NCI-H526 treated with DMSO at 0.1 percent for 48 hours (cell line): ENCODE data around the gene BBS9.
"Not testable (repeated sequence)": the region's sequence is repeated elsewhere in the genome, so short reads cannot be mapped to it uniquely, and the experiment has no call there.

Experiments
- DNase-seq: peaks from one replicate; lab custom pipeline; 2025; lab: John Stamatoyannopoulos, UW

Gene BBS9

DNA sequence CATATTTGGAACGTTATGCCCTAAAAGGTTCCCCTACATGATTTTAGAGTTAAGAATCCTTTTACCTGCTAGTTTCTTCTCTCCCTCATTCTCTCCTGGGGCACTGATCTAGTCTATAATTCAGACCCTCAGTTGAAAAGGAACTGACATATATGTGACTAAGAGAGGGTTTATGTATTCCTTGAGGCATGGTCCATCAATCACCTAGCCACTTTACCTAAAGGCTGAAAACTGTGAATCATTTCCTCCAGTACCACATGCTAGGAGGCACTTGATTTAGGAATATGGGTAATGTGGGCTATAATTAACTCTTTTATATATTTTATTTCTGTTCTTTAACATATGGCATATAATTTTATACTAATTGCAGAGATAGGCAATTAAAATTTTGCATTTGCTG, 303.5 kb downstream of the BBS9 start:
- DNase-seq = no peak

DNA sequence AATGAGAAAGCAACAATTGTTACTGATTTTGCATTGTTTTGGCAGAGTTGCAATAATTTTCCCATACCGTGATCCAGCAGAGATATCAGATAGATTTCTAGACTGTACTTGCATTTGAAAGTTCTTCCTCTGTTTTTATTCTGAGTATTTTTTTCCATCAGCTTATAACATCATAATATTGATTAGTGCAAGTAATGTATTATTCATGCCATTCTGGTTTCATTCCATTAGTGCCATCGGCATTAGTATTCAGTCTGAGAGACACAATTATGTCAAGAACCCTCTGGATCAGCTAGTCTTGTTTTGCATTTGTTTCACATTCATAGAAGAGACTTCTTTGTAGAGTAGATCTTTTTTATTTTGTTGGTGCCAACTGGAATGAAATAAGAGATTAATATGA, 304.0 kb downstream of the BBS9 start:
- DNase-seq = no peak

DNA sequence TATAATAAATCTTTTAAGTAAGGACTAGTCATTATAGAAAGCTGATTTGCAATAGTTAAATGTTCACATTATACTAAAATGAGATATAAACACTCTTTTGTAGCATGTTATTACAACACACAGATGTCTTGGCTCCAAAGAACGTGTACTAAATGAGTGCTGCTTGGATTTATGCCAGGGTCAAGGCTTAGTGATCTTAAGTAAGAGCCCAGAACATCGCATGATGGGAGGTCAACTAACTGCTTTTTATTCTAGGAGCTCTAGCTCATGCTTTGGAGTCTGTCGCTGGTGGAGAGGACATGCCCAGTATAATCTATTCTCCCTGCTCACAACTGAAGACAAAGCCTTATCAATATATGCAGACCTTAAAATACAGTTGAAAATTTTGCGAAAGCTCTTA, 315.1 kb downstream of the BBS9 start:
- DNase-seq = no peak

DNA sequence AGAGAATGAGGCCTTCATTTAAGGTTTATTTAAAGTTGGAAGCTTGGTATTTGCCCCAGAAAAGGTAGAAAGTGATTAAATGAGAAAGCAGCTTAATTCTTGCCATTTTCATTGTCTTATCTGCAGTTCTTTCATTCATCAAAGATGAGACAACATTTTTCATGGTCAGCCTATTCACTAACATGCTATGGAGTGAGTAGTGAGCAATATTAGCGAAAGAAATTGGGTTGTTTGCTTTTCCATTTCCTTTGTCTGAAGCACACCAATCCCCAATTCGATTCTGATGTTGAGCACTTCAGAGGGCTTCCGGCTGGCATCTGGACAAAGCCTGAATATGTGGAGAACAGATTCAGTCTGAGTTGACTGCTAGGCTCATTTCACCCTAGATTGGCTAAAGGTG, 317.2 kb downstream of the BBS9 start:
- no peak for DNase-seq

DNA sequence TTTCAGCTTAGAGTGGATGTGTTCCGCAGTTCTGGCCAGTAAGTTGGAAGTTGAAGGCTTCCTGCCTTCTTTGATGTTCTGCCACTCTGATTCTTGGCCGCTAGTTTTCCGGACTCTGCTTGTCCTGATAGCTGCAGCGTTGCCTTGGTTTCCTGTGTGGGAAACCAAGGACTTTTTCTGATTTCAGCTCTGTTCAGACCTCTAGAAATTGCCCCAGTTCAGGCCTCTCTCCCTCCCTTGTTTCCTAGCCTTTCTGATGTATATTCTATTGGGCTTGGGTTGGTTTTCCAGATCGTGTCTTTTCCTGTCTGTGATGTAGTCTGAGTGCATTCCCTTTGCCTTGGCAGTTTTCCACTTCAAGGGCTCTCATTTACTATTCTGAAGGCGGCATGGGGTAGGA, 318.7 kb downstream of the BBS9 start:
- DNase-seq = no peak

DNA sequence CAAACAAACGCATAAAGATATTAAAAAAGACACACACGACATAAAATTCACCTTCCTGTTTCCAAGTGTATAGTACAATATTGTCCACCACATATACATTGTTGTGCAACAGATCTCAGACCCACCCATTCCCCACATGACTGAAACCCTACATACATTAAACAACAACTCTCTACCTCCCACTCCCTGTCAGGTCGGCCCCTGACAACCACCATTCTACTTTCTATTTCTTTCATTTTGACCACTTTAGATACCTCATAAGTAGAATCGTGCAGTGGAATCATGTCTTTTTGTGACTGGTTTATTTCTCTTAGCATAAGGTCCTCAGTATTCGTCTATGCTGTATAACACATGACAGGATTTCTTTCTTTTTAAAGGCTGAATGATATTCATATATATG, 320.5 kb downstream of the BBS9 start:
- no peak for DNase-seq

DNA sequence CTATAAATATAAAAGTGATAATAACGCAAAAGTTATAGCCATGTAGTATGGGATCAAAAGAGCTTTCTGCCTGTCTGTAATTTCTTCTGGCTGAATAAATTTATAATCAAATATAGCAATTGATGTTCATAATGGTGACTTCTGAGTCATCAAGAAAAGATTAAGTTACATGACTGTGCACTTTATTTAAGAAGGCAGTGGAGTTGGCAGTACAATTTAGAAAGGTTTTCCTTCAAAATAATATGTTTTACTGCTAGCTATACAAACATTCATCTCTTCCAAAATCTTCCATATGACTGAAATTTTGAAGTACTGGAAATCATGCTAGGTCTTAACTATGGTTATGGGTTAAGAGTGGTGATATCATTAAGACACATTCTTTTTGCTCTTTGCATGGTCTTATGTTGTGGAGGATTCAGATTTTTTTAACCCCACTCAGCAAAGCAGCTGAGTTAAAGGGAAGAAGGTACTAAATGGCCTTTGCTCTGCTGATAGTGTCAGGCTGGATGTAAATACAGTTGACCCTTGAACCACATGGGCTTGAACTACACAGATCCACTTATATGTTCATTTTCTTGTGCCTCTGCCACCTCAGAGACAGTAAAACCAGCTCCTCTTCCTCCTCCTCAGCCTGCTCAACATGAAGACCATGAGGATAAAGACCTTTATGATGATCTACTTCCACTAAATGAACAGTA, 323.6 kb downstream of the BBS9 start:
- no peak for DNase-seq

DNA sequence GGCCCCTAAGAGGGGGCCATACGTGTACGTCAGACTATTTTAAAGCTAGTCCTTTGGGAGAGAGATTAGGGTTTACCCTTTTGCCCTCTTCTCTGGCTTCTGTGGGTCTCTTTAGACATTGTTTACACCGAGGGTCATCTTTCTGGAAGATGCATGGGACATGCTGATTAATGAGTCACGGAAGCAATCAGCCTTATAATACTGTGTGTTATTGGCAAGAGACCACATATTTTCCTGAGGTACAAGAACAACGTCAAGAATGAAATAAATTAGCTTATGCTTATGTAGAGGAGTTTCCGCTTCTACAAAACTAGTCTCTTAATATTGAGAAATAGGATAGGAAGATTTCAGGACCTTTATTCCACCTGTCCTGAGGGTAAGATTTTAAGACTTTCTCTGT, 327.7 kb downstream of the BBS9 start:
- no peak for DNase-seq

DNA sequence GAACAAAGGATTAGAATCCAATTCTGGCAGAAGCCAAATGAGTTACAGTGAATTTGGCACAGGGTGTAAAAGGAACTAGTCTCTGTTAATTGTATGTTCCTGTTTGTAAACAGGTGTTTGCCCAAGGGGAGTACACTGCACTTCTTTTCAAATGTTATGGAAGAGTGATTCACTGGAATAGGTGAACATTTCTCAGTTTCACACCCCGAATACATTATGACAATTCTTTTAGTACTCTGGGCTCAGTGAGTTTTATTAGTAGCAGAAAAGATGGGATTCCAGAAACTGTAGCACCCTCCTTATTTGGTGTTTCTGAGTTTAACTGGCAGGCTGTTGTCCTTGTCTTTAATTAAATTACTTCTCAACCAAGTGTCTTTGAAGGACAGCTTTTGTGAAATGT, 329.2 kb downstream of the BBS9 start:
- no peak for DNase-seq

DNA sequence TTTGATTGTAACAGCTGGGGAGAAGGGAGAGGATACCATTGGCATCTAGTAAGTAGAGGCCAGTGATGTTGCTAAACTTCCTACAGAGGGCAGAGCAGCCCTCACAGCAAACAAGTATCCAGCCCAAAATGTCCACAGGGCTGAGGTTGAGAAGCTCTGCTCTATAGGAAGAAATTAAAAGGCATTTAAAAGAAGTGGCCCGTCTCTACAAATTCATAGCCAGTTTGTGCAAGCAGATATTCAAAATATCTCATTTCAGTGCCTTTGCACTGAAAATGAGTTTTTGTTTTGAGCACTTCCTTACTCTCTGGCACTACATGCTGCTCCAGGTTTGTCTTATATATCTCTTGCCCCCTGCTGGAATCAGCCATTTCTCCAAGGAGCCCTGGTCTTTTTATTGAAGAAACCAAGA, 330.0 kb downstream of the BBS9 start:
- peak; percentile 53 for DNase-seq

DNA sequence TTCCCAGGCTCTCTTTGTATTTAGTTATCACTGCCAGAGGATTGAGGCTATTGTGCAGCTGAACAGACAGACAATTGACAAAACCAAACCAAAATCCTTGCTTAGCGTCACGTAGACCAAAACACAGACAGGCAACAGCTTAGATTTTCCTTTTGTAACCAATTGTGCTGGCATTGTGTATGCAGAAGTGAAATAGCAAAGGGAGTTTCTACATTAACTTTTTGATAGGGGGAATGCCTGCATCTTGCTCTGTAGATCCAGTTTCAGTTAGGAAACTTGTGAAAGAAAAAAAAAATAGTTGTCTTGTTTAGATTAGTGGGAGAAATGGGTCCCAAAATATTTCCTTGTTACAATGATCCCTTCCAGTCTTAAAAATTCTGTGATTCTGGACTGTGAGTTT, 333.8 kb downstream of the BBS9 start:
- DNase-seq = no peak

DNA sequence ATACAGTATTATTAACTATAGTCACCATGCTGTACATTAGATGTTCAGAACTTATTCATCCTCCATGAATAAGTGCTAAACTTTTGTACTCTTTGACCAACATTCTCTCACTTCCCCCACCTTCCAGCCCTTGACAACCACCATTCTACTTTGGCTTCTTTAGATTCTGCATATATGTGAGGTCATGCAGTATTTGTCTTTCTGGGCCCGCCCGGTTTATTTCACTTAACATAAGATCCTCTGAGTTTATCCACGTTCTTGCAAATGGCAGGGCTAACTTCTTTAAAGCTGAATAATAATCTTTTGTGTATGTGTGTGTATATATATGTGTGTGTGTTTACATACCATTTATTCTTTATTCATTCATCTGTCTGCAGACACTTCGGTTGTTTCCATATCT, 336.8 kb downstream of the BBS9 start:
- DNase-seq = no peak

DNA sequence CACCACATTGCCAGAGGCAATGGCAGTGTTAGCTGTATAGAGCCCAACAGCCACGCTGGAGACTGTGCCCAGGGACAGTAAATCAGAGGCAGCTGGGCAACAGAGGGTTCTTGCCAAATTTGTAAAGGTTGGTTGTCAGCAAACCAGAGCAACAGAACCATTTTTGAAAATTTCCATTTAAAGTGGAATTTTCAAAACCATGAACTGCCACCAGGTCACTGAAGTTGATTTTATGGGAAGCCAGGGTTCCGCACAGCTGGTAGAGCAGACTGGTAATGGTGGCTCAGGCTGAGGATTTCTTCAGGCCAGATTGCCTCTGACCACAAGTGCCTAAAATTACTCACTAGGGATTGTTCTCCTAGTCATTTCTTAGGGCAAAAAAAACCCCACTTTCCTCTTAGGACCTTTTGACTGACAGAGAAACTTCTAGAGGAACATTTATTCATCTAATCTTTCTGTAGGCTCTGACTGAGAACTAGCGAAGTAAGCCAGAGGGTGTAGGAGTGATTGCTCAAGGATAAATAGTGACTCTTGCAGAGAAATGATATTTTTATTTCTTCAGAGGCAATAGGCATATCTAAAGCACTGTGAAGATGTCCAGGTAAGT, 342.4 kb downstream of the BBS9 start:
- no peak for DNase-seq

DNA sequence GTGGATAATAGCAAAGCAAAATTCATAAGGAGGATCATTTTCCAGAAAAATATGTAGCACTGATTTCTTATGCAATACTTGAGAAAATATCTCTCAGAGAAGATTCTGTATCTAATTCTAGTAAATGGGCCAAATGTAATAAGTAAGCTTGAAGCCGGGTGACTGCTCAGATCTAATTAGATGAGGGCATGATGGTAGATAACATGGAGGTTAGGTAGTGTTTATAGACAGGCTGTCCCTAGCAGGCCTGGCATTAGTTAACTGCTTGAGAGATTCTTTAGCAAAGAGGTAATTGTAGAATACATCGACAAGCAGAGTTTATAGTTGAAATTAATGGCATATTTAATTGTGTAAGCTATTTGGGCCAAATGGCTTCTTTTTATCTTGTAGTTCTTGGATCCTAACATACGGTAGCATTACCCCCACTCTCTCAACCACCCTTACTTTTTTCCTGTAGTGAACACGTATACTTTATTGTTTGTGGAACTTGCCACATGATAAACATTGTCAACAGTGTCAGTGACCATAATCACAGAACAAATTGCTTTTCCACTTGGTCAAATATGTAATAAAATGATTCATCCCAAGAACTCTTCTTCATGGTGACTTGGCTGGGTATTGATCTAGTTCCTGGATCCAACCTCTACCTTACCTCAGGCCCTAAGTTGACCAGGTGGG, 343.1 kb downstream of the BBS9 start:
- DNase-seq = no peak

DNA sequence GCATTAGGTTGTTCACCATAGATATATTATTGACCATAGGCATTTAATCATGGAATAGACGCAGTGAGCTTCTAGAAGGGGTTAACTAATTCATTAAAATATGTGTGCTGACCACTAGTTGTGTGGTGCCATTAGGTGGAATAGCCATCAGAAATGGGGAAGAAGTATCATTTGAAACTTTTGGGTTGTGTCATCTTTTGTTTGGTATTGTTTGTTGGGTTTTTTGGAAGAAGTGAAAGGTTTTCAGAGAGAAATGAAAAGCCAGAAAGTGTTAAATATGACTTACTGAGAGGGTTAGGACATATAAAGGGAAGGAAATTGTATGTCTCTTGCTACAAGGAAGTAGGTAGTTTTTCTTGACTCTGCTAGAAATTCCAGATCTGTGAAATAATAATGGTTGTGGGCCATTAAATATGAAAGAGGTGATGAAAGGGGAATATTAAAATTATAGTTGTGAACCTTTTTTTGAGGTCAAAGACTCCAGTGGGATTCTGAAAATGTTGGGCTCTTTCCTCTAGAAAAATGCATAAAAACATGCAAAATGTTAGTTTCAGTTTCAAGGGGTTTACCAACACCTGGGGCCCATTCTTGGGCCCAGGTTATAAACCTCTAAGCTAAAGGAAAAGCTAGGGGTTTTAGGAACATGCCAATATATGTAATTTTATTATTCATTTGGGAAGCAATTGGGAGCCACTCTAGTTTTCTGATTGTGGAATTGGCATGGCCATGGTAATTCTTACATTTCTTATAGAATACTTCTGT, 348.5 kb downstream of the BBS9 start:
- no peak for DNase-seq

DNA sequence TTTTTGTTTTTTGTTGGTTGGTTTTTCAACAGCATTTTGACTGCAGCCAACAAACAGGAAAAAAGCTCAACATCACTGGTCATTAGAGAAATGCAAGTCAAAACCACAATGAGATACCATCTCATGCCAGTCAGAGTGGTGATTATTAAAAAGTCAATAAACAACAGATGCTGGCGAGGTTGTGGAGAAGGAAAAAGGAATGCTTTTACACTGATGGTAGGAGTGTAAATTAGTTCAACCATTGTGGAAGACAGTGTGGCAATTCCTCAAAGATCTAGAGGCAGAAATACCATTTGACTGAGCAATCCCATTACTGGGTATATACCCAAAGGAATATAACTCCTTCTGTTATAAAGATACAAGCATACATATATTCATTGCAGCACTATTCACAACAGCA, 355.1 kb downstream of the BBS9 start:
- DNase-seq = not testable (repeated sequence)

DNA sequence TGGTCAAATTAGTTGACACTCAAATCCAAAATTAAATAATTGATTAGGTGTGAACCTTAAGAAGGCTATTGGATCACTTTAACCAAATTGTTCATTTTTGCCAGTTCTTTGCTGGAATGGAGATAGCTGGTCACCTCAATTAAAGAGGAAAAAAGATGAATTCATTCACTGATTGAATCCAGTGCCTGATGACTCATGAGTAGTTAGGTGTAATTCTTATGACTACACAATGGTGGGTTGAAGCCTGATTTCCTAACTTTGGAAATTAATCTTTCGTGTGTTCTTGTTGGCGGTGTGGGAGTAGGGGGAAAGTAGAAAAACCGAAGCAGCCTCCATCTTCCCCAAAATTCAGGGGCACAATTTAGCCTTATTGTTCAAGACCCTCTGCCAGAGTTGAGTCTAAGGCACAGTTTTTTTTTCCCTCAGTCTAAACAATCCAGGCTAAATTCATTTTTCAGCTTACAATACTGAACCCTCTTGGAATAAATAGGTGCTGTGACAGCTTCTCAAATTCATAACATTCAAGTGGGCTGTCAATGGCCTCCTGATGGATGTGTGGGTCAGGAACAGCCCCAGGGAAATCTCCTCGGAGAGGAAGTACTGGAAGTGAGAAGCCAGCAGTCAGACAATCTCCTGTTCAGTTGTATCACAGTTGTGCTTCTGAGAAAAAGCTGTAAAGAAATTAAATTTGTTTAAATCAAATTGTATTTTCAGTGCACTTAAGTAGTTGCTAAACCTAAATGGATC, 356.6 kb downstream of the BBS9 start:
- DNase-seq = no peak

DNA sequence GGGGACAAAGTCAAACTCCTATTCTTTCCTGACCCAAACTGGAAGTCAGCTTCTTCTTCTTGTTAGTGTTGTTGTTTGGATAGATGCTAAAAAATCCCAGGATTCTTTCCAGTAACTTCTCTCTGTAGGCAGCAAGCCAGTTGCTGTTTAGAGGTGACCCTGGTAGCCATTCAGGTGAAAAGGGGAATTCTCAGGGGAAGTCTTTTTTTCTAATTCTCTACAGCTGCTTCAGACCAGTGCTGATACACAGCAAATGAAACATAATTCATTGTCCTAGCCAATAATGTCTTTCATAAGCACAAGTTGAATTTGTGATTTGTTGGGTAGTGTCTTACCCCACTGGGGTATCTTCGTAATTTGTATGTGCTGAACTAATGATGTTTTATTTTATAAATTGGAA, 357.3 kb downstream of the BBS9 start:
- no peak for DNase-seq

DNA sequence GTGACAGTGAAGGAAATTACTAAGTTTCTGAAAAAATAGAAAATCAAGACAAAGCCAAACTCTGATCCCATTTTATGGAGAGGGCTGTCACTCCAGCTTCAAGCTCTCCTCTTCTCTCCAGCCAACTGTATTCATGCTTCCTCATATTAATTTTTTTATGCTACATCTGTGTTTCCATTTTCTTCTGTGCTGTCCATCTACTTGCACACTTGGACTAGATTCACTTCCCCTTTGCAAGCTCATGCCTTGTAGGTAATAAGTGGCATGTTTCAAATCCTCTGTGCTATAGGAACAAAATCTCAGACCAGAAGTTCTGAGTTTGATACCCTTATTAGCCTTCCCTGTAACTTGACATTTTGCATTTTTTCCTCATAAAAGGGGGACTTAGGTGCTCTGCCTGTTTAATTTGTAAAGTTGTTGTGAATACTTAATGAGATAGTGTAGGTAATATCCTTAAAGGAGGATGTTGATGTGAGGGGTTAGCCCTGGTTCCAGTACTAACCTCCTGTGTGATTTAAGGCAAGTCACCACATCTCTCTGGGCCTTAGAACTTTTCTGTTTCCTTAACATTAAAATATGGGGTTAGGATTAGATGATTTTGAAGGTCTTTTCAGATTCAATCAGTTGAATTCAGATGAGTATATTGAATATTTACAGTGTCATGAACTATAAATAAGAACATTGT, 358.8 kb downstream of the BBS9 start:
- DNase-seq = no peak

DNA sequence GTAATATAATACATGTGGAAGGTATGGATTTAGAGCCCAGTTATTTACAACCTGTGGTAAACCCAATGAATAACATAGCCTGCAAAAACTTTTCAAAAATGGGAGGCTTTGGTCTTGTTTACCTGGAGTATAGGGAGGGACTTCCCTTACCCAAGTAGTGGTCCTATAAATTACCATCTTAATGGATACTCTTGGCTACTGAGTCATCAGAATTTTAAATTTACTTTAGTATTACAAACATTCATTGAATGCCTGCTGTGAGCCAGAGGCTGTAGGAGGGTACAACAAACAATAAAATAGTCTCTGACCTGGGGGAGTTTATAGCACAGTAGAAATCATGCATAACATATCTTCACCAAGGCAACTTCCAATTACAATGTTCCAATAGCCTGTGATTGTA, 365.1 kb downstream of the BBS9 start:
- no peak for DNase-seq

DNA sequence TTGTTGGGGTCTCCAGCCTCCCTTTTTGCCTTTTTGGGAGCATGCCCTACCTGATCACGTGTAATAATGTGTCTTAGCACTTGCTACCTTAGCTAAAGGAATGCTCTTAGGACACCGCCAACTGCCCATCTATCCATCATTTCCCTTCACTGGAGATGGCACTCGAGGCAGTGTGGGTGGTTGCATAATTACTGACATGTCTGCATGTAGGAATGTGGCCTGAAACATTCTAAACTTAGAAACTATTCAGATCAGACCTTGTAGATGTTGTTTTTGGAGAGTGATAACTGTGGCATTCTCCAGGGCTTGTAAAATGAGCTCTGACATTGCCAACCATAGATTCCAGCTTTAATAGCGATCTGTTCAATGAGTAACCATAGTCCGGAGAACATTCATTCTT, 365.8 kb downstream of the BBS9 start:
- DNase-seq = no peak

DNA sequence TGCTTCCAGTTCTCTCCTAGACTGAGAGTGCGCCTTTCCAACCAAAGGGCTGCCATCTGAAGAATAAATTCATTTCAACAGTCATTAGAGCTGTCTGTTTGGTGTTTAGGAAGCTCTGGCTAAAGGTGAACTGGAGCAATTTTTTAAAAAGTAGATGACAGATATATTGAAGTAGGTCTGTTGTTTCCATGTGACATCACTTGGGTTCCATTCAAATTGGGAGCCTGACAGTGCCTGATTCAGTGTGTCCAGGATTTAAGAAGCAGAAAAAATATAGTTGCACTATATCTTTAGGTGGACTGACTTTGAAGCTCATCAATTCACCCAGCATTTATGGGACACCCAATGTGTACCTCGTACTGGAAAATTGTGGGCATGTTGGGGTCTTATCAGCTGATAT, 367.7 kb downstream of the BBS9 start:
- DNase-seq = no peak
